NCI-H2196 (cell line): ENCODE results near the gene PRRX1.

ENCODE experiments used
- DNase-seq: peaks from one replicate; lab custom pipeline; 2025; ENCODE audit not compliant: unreplicated experiment; lab: John Stamatoyannopoulos, UW

The PRRX1 gene

GRCh38 chr1:170686291-170686690 lies 22.4 kb downstream of the PRRX1 start:
- no peak for DNase-seq

DNA sequence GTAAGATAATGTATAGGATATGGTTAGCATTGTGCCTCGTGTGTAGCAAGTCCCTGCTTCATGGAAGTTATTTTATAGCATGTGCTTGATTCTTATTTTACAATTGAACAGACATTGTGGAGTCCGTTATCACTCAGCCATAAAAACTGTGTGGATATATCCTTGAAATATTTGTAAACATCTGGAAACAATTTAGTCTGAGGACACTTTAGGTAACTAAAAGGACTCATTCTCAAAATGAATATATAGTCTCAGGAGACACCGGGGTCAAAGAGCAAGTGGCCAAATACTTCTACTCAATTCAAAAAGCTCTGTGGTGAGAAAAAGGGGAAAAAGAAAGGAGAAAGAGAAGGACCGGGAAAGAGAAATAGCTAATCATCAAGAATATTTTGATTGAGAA lies 23.7 kb downstream of the PRRX1 start:
- DNase-seq: no peak

DNA sequence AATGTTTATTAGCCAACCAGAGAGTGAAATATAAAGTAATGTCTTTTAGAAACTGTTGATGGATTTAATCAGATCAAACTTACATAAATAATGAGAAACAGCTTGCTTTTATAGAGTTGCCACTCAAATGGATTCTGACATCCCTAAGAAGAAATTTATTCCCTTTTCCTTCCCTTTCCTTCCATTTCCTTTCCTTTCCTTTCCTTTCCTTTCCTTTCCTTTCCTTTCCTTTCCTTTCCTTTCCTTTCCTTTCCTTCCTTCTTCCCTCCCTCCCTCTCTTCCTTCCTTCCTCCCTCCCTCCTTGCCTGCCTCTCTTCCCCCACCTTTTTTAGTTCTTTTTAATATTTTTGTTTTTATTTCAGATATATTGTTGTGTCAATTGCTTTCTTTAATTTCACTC lies 27.3 kb downstream of the PRRX1 start:
- DNase-seq: no peak

DNA sequence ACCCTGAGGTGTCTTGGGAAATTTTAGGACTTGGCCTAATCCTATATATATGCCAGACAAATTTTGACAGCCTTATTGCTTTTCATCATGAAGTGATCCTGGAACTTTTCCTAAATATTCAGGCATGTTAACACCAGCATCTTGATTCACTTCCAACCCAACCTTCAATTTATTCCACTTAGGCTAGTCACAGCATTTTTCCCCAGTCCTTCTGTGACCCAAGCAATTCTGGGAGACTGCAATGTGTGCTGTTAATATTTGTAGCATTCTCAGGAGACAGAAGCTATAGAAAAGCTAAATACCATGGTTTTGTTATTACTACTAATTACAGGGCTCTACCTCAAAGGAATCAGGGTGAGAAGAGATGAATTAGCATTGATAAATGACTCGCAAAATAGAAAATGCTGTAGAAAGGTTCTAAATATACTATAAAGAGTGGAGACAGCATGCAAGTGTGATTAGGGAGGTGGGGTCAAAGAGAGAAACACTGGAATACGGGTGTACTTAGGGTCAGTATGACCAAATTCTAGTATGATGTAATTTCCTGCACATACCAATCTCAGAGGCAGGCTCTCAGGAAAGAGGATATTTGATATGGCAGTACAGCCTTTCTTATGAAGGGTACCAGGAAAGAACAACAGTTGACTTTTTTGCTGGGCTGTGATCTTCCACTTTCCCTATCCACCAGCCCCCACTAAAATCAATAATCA lies 29.1 kb downstream of the PRRX1 start:
- no peak for DNase-seq

GRCh38 chr1:170694172-170694926 lies 30.4 kb downstream of the PRRX1 start:
- DNase-seq: no peak

DNA sequence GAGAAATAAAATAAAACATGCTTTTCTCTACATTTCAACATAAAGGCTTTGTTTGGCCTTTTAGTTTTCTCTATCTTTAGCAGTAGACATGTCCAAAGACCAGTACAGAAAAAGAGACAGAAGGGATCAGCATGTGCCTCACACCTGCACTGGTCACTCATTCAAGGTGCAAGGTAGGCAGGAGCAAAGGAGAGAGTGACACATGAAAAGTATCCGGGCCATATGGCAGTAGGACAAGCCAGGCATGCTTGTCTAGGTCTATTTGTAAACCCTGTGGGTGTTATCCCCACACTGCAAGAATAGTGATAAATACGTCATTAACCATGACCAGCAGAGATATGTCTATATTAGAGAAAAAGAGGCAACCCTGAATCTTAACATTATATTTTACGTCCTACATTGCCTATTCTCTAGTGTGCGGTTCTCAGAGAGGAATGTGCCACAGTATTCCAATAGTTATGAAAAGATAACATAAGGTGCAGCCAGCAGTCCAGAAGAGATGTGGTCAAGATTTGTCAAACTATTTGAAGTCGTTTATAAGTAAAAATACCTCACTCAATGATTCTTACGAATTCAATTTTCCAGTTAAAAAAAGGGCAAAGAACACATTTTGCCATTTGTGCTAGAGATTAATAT lies 32.1 kb downstream of the PRRX1 start:
- no peak for DNase-seq

GRCh38 chr1:170696591-170697290 lies 32.8 kb downstream of the PRRX1 start:
- no peak for DNase-seq

DNA sequence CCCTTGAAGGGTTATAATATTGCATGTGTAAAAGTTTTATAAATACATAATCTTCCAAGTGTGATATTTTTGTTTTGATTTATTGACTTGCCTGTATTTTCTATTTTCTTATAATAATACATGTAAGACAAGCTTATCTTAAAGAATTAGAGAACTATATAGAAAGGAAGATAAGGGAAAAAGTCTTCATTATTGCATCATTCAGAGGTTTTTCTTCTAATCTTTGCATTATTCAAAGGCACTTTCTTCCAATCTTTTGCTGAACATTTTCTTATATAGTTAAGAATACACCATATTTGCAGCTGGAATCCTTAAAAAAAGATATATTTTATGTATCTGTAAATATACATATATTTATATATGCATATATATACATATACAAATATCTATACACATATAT lies 33.4 kb downstream of the PRRX1 start:
- no peak for DNase-seq

GRCh38 chr1:170698301-170699275 lies 34.7 kb downstream of the PRRX1 start:
- no peak for DNase-seq

DNA sequence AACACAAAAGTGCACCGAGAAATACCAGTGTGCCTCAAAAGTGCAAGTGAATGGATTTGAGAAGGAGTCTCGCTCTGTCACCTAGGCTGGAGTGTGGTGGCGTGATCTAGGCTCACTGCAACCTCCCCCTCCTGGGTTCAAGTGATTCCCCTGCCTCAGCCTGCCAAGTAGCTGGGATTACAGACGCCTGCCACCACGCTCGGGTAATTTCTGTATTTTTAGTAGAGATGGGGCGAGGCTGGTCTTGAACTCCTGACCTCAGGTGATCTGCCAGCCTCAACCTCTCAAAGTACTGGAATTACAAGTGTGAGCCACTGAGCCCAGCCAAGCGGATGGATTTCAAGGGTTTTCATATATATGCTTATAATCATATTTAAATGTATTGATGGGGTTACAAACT lies 35.8 kb downstream of the PRRX1 start:
- no peak for DNase-seq

- DNase-seq: no peak
Observed at GRCh38 chr1:170700842-170701615, 37.1 kb downstream of the PRRX1 start.

DNA sequence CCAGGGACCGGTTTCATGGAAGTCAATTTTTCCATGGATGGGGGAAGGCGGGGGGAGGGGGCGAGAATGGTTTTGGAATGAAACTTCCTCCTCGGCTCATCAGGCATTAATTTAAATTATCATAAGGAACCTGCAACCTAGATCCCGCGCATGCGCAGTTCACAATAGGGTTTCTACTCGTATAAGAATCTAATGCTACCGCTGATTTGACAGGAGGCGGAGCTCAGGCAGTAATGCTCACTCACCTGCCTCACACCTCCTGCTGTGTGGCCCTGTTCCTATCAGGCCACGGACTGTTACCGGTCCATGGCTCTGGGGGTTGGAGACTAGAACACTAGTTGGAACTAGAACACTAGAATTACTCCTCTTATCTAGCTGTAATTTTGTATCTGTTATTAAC lies 38.0 kb downstream of the PRRX1 start:
- DNase-seq: no peak

DNA sequence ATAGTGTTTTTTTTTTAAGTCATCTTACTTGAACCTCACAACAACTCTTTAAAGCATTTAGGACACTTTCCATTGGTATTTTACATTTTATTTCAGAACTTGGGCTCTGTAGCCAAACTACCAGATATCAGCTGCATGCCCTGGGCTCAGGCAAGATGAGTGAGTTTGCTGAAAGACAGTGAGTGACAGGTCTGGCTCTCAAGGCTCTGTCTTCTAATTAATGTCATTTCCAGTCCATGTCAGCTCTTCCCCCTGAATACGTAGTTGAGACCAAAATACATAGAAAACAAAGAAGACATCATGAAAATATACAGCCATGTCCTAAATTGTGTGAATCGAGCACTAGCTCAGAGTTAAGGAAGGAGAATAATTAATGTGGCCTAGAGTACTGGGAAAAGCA lies 39.7 kb downstream of the PRRX1 start:
- DNase-seq: no peak

DNA sequence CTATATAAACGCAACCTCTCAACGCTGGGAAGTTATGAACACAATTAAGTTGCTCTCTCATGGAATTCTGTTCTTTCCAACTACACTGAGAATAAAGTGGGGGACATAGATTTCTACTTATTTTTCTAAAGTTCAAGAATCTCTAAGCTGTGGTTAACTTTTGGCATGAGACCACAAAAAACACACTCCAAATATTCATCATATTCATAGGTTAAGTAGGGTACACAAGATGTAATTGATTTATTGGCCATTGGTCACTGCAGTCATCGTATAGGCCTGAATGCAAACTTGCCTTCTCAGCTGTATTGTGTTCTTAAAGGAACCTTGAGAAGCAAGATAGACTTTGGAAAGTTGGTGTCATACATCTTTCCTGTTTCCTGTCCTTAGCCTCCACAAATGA lies 40.3 kb downstream of the PRRX1 start:
- DNase-seq: no peak

- DNase-seq: no peak
Observed at GRCh38 chr1:170705981-170706380, 42.0 kb downstream of the PRRX1 start.

GRCh38 chr1:170707117-170707516 lies 43.2 kb downstream of the PRRX1 start:
- DNase-seq: no peak

DNA sequence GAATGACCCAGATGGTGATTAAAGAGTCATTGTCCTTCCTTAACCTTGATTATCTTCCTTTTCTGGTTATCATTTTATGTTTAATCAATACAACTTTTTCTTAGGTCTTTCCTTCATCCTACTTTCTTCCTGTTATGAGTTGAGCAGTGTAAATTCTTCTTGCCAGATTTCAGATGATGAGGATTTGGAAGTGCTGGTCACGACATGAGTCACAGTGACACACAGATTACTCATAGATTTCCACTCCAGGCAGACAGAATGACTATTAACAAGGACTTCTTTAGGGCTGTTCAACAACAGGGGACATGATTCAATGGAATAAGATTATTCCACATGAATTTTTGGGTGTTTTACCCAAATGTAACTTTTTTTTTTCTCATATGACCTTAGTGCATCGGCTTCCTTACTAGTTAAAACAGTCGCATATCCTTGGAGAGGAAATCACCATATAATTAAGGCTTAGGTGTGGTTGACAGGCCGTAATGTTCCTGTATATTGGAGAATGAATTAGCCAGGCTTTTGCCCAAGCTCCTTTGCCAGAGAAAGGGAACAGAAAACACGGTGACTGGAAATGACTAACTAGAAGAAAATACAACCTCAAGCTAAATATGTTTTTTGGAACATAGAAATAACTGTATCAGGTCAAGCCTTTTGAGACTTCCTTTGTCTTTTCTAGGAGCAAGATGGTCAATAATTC lies 44.2 kb downstream of the PRRX1 start:
- no peak for DNase-seq

GRCh38 chr1:170711682-170712081 lies 47.8 kb downstream of the PRRX1 start:
- DNase-seq: no peak

- DNase-seq: no peak
Observed at GRCh38 chr1:170714163-170714562, 50.2 kb downstream of the PRRX1 start.
